Lower leg skin (tissue), 4 donors: ENCODE data around the gene ABCA7. TPM values are rescaled to one million over a fixed set of nuclear protein-coding genes. Genes with fewer than 3 reads are reported as not detected.

Experiments used
- DNase-seq, 2 donors: peaks; one replicate each; pipeline ENCODE4 v3.0.0-alpha.2; 2019; ENCODE audit warnings: low spot score in 2 of 2
- H3K4me3 ChIP-seq: fragments of 200-600 bp; sonication (generic); 2 replicates; pipeline ENCODE4 v1.5.1; 2017; ENCODE audit warnings: mild to moderate bottlenecking, low read depth; ENCODE audit not compliant: poor library complexity, severe bottlenecking
- CTCF ChIP-seq, 3 donors: fragments of 450-650 bp; IDR thresholded peaks; one replicate each; pipeline ENCODE4 v1.5.1; 2016; ENCODE audit warnings: antibody characterized with exemption in 3 of 3, mild to moderate bottlenecking in 3 of 3, moderate library complexity in 2 of 3
- POLR2A ChIP-seq, 2 donors: fragments of 450-650 bp; IDR thresholded peaks; one replicate each; pipeline ENCODE4 v1.6.1; 2016 to 2017; ENCODE audit warnings: antibody characterized with exemption in 2 of 2, mild to moderate bottlenecking in 1 of 2, moderate library complexity in 1 of 2
- WGBS, 2 donors: methylation state at CpG; one replicate each; pipeline ENCODE4 v1.1.5; 2018; 5-methylcytosine and 5-hydroxymethylcytosine counted together
- intact Hi-C: fragments of 100-400 bp; cut with DNase I; formaldehyde crosslinking; loops from one replicate; pipeline ENCODE4 v1.15.0; 2023; ENCODE audit warnings: low total_unique reads
- total RNA-seq, 4 donors: library from RNA; depleted of rRNA; stranded (reverse); fragments of >200 nt; gene quantifications; one replicate each; pipeline ENCODE4 v1.1.0, GENCODE V29; 2016

Gene ABCA7
- total RNA-seq, 4 donors from 2014 or later, result 30.3 to 39.8 (median 33.5) TPM

GRCh38 chr19:1015061-1015781 lies 24.7 kb upstream of the ABCA7 start:
- intact Hi-C loops, result no loop called here
- TF ChIP-seq CTCF (IDR thresholded peaks at IDR 0.05) (no peak), POLR2A (IDR thresholded peaks at IDR 0.05) (no peak)
- H3K4me3 ChIP-seq, result no peak overlapping the region
- DNase-seq, result no peak
- 75 to 84% methylated on average over 10 to 12 of the region's 29 CpGs for WGBS, 2 donors

GRCh38 chr19:1015782-1016646 lies 23.9 kb upstream of the ABCA7 start:
- no peak overlapping the region for H3K4me3 ChIP-seq
- no peak for DNase-seq
- 45 to 48% methylated on average over 23 to 31 of the region's 31 CpGs for WGBS, 2 donors
- no peak for TF ChIP-seq CTCF (IDR thresholded peaks at IDR 0.05)
- no peak for TF ChIP-seq POLR2A (IDR thresholded peaks at IDR 0.05)
- intact Hi-C loops, result no loop called here

- intact Hi-C loops, result no loop called here
- 35 to 50% methylated on average over 9 to 11 of the region's 12 CpGs for WGBS, 2 donors
- DNase-seq, result no peak
- H3K4me3 ChIP-seq, result no peak overlapping the region
- TF ChIP-seq POLR2A (IDR thresholded peaks at IDR 0.05), result no peak
- no peak for TF ChIP-seq CTCF (IDR thresholded peaks at IDR 0.05)
These were observed 23.2 kb upstream of the ABCA7 start for GRCh38 chr19:1016647-1017114.

- intact Hi-C loops, result no loop called here
- DNase-seq, result no peak
- TF ChIP-seq CTCF (IDR thresholded peaks at IDR 0.05) (no peak), POLR2A (IDR thresholded peaks at IDR 0.05) (no peak)
- WGBS, 2 donors, result 53 to 61% methylated on average over 14 to 24 of the region's 24 CpGs
- no peak overlapping the region for H3K4me3 ChIP-seq
These were observed 22.6 kb upstream of the ABCA7 start for GRCh38 chr19:1017115-1017905.

GRCh38 chr19:1017906-1018305 lies 22.0 kb upstream of the ABCA7 start:
- DNase-seq, result no peak
- 91 to 94% methylated on average over 6 to 8 of the region's 9 CpGs for WGBS, 2 donors

More at GRCh38 chr19:1017906-1018305, 22.0 kb upstream of the ABCA7 start:
- no peak for TF ChIP-seq POLR2A (IDR thresholded peaks at IDR 0.05)
- TF ChIP-seq CTCF (IDR thresholded peaks at IDR 0.05), result no peak
- H3K4me3 ChIP-seq, result no peak overlapping the region
- intact Hi-C loops, result no loop called here
